Gastroesophageal sphincter (tissue), 3 donors: Measurements from ENCODE around the gene SEPTIN1.

Source experiments
- POLR2A ChIP-seq, 2 donors: fragments of 450-650 bp; IDR thresholded peaks; one replicate each; pipeline ENCODE4 v1.6.1; 2017; ENCODE audit warnings: antibody characterized with exemption in 2 of 2, mild to moderate bottlenecking in 2 of 2, moderate library complexity in 1 of 2
- POLR2AphosphoS5 ChIP-seq: sonication (generic); formaldehyde crosslinking; IDR thresholded peaks from one replicate; pipeline ENCODE4 v1.6.1; 2017; ENCODE audit warnings: antibody characterized with exemption
- TF ChIP-seq, protein P1 (sequence below), 4 experiments: fragments of 200-600 bp in 2 of 4; fragments of 450-650 bp in 2 of 4; sonication (generic) in 1 of 4; IDR thresholded peaks; one replicate each; pipeline ENCODE4 v1.5.1; 2017 to 2019; ENCODE audit warnings: antibody characterized with exemption in 4 of 4, mild to moderate bottlenecking in 2 of 4, moderate library complexity in 2 of 4

DNA sequence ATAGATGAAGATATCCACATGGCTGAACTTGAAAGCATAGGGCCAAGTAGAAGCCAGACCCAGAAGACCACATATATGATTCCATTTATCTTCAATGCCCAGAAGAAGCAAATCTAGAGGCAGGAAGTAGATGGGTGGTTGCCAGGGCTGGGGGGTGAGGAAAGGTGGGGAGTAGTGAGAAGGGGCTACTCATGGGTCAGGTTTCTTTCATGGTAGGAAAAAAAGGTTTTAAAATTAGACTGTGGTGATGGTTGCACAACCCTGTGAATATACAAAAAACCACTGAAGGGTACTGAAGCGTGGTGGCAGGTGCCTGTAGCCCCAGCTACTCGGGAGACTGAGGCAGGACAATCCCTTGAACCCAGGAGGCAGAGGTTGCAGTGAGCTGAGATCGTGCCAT lies 32.7 kb downstream of the SEPTIN1 start:
- TF ChIP-seq, protein P1, sequence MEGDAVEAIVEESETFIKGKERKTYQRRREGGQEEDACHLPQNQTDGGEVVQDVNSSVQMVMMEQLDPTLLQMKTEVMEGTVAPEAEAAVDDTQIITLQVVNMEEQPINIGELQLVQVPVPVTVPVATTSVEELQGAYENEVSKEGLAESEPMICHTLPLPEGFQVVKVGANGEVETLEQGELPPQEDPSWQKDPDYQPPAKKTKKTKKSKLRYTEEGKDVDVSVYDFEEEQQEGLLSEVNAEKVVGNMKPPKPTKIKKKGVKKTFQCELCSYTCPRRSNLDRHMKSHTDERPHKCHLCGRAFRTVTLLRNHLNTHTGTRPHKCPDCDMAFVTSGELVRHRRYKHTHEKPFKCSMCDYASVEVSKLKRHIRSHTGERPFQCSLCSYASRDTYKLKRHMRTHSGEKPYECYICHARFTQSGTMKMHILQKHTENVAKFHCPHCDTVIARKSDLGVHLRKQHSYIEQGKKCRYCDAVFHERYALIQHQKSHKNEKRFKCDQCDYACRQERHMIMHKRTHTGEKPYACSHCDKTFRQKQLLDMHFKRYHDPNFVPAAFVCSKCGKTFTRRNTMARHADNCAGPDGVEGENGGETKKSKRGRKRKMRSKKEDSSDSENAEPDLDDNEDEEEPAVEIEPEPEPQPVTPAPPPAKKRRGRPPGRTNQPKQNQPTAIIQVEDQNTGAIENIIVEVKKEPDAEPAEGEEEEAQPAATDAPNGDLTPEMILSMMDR (IDR thresholded peaks at IDR 0.05), result no peak
- no peak for TF ChIP-seq POLR2A (IDR thresholded peaks at IDR 0.05)
- no peak for TF ChIP-seq POLR2AphosphoS5
